HepG2 (cell line): ENCODE data around the gene MED9. TPM values are rescaled to one million over a fixed set of nuclear protein-coding genes. Genes with fewer than 3 reads are reported as not detected.
A peak's percentile ranks its signal among the peaks of the same experiment; 100 is the strongest.

Experiments used
- FOXP4 ChIP-seq: sonication (generic); formaldehyde crosslinking; IDR thresholded peaks from 2 replicates; pipeline ENCODE4 v1.4.0; 2020; ENCODE audit warnings: missing genetic modification reagents
- NR3C1 ChIP-seq: sonication (generic); formaldehyde crosslinking; IDR thresholded peaks from 2 replicates; pipeline ENCODE4 v1.4.0; 2020; ENCODE audit warnings: missing genetic modification reagents
- RBAK ChIP-seq: sonication (generic); formaldehyde crosslinking; IDR thresholded peaks from 2 replicates; pipeline ENCODE4 v1.5.1; 2020; ENCODE audit warnings: mild to moderate bottlenecking, missing genetic modification reagents
- RXRB ChIP-seq: IDR thresholded peaks from 2 replicates; pipeline ENCODE4 v1.6.1; 2016; ENCODE audit warnings: borderline replicate concordance, missing genetic modification reagents, missing compliant biosample characterization
- TEAD2 ChIP-seq: sonication (generic); formaldehyde crosslinking; IDR thresholded peaks from 2 replicates; pipeline ENCODE4 v1.9.0; 2021; ENCODE audit warnings: missing genetic modification reagents
- TEAD3 ChIP-seq: optimal IDR thresholded peaks from 2 replicates; pipeline ENCODE3; 2016; ENCODE audit warnings: borderline replicate concordance
- ZFP36 ChIP-seq: fragments of 150-350 bp; IDR thresholded peaks from 2 replicates; pipeline ENCODE4 v1.6.1; 2018; ENCODE audit warnings: borderline replicate concordance, low read length, low read depth; ENCODE audit not compliant: partially characterized antibody
- ZFP36L1 ChIP-seq: sonication (generic); formaldehyde crosslinking; IDR thresholded peaks from 2 replicates; pipeline ENCODE4 v1.8.0; 2022; ENCODE audit warnings: mild to moderate bottlenecking, missing genetic modification reagents, moderate library complexity
- ZNF138 ChIP-seq: sonication (generic); formaldehyde crosslinking; IDR thresholded peaks from 2 replicates; pipeline ENCODE4 v1.5.0; 2020; ENCODE audit warnings: mild to moderate bottlenecking, low read depth, missing genetic modification reagents
- ZNF205 ChIP-seq: IDR thresholded peaks from 2 replicates; pipeline ENCODE4 v1.6.1; 2018; ENCODE audit warnings: missing biosample characterization, missing genetic modification reagents
- ZNF282 ChIP-seq: fragments of 450-650 bp; IDR thresholded peaks from 2 replicates; pipeline ENCODE4 v1.6.1; 2018; ENCODE audit not compliant: partially characterized antibody
- ZNF329 ChIP-seq: sonication (generic); formaldehyde crosslinking; IDR thresholded peaks from 2 replicates; pipeline ENCODE4 v1.9.0; 2021; ENCODE audit warnings: low read depth, mild to moderate bottlenecking, missing genetic modification reagents
- ZNF883 ChIP-seq: sonication (generic); formaldehyde crosslinking; IDR thresholded peaks from 2 replicates; pipeline ENCODE4 v1.5.1; 2020; ENCODE audit warnings: mild to moderate bottlenecking, missing genetic modification reagents; ENCODE audit errors: not compliant biosample characterization
- ZSCAN29 ChIP-seq: sonication (generic); formaldehyde crosslinking; conservative IDR thresholded peaks from 2 replicates; pipeline ENCODE4 v1.4.0; 2020; ENCODE audit warnings: mild to moderate bottlenecking, missing genetic modification reagents
- polyA plus RNA-seq, 8 experiments: library from polyadenylated mRNA; depleted of rRNA in 3 of 8; stranded (reverse) in 7 of 8; unstranded in 1 of 8; fragments of >200 nt; fragmentation: Illumina TruSeq in 4 of 8; extraction: Trizol in 4 of 8; gene quantifications; 2 replicates each; pipeline versions ENCODE4 v1.2.1 to v1.2.3, GENCODE V29; 2011 to 2016; ENCODE audit warnings: low read depth in 4 of 8, missing spikeins in 1 of 8, mixed read lengths in 1 of 8; ENCODE audit not compliant: insufficient read depth in 1 of 8
- total RNA-seq, 5 experiments: library from RNA; depleted of rRNA; stranded (reverse); fragments of >200 nt; fragmentation: Illumina TruSeq; extraction: Trizol; gene quantifications; 2 replicates each; pipeline ENCODE4 v1.2.3, GENCODE V29; 2016; ENCODE audit warnings: low read depth in 1 of 5
- TF ChIP-seq, protein P1 (sequence below): sonication (generic); formaldehyde crosslinking; IDR thresholded peaks from 2 replicates; pipeline ENCODE4 v1.5.1; 2020; ENCODE audit warnings: mild to moderate bottlenecking, moderate library complexity, missing genetic modification reagents
- TF ChIP-seq, protein P2 (sequence below): sonication (generic); formaldehyde crosslinking; IDR thresholded peaks from 2 replicates; pipeline ENCODE4 v1.4.0; 2020; ENCODE audit warnings: missing genetic modification reagents
- TF ChIP-seq, protein P3 (sequence below): IDR thresholded peaks from 2 replicates; pipeline ENCODE4 v1.6.1; 2016; ENCODE audit warnings: missing compliant biosample characterization, missing genetic modification reagents, borderline replicate concordance
- TF ChIP-seq, protein P4 (sequence below): sonication (generic); formaldehyde crosslinking; IDR thresholded peaks from 2 replicates; pipeline ENCODE4 v1.4.0; 2020; ENCODE audit warnings: mild to moderate bottlenecking, missing genetic modification reagents

Gene MED9
- total and polyA plus RNA-seq, 2 of the 13 experiments (the other 11 are each of a cell fraction or from before 2014, with no cell fraction given), result 11.9 to 15.1 TPM

DNA sequence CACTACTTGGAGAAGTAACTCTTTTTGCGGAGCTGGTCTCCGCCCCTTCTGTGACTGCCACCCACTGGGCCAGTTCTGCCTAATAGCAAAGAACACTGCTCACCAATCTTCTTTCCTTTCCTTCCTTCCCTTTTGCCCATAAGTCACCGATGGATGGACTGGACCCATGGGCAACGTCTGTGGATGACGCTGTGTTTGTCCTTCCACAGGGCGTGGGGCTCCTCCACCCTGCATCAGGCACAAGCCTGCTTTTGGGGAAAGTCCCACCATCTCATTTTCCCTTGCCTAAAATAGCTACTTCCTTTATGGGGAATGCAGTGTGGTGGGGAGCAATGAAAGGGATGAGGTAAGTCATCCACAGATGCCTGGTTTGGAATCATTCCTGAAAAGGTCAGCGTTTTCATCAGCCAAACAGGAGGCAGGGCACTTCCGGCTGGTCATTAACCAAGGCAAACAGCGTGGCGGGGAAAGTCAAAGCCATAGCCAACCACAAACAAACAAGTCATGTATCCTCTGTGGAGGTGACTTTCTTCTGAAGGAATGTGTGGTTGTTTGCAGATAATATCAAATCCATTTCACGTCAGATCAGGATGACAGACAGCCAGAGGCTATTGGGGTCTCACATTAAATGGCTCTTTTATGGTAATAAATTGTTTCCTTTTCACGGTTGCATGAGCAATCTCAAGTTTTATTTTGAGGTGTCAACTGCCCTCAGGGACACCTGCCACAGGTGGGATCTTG, 30.7 kb upstream of the MED9 start (continued):
- TF ChIP-seq, protein P1, sequence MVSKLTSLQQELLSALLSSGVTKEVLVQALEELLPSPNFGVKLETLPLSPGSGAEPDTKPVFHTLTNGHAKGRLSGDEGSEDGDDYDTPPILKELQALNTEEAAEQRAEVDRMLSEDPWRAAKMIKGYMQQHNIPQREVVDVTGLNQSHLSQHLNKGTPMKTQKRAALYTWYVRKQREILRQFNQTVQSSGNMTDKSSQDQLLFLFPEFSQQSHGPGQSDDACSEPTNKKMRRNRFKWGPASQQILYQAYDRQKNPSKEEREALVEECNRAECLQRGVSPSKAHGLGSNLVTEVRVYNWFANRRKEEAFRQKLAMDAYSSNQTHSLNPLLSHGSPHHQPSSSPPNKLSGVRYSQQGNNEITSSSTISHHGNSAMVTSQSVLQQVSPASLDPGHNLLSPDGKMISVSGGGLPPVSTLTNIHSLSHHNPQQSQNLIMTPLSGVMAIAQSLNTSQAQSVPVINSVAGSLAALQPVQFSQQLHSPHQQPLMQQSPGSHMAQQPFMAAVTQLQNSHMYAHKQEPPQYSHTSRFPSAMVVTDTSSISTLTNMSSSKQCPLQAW (CRISPR knock-in tag), result peak; percentile 80
- no peak for TF ChIP-seq ZNF282
- TF ChIP-seq, protein P2, sequence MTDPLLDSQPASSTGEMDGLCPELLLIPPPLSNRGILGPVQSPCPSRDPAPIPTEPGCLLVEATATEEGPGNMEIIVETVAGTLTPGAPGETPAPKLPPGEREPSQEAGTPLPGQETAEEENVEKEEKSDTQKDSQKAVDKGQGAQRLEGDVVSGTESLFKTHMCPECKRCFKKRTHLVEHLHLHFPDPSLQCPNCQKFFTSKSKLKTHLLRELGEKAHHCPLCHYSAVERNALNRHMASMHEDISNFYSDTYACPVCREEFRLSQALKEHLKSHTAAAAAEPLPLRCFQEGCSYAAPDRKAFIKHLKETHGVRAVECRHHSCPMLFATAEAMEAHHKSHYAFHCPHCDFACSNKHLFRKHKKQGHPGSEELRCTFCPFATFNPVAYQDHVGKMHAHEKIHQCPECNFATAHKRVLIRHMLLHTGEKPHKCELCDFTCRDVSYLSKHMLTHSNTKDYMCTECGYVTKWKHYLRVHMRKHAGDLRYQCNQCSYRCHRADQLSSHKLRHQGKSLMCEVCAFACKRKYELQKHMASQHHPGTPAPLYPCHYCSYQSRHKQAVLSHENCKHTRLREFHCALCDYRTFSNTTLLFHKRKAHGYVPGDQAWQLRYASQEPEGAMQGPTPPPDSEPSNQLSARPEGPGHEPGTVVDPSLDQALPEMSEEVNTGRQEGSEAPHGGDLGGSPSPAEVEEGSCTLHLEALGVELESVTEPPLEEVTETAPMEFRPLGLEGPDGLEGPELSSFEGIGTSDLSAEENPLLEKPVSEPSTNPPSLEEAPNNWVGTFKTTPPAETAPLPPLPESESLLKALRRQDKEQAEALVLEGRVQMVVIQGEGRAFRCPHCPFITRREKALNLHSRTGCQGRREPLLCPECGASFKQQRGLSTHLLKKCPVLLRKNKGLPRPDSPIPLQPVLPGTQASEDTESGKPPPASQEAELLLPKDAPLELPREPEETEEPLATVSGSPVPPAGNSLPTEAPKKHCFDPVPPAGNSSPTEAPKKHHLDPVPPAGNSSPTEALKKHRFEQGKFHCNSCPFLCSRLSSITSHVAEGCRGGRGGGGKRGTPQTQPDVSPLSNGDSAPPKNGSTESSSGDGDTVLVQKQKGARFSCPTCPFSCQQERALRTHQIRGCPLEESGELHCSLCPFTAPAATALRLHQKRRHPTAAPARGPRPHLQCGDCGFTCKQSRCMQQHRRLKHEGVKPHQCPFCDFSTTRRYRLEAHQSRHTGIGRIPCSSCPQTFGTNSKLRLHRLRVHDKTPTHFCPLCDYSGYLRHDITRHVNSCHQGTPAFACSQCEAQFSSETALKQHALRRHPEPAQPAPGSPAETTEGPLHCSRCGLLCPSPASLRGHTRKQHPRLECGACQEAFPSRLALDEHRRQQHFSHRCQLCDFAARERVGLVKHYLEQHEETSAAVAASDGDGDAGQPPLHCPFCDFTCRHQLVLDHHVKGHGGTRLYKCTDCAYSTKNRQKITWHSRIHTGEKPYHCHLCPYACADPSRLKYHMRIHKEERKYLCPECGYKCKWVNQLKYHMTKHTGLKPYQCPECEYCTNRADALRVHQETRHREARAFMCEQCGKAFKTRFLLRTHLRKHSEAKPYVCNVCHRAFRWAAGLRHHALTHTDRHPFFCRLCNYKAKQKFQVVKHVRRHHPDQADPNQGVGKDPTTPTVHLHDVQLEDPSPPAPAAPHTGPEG, result peak; percentile 69; the same call in 1 of the 2 replicates
- TF ChIP-seq, protein P3, sequence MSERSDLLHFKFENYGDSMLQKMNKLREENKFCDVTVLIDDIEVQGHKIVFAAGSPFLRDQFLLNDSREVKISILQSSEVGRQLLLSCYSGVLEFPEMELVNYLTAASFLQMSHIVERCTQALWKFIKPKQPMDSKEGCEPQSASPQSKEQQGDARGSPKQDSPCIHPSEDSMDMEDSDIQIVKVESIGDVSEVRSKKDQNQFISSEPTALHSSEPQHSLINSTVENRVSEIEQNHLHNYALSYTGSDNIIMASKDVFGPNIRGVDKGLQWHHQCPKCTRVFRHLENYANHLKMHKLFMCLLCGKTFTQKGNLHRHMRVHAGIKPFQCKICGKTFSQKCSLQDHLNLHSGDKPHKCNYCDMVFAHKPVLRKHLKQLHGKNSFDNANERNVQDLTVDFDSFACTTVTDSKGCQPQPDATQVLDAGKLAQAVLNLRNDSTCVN (CRISPR knock-in tag), result no peak; the same call in 1 of the 2 replicates
- no peak for TF ChIP-seq RBAK (CRISPR knock-in tag)
- TF ChIP-seq ZSCAN29 (CRISPR knock-in tag), result no peak; the same call in 1 of the 2 replicates
- TF ChIP-seq, protein P4, sequence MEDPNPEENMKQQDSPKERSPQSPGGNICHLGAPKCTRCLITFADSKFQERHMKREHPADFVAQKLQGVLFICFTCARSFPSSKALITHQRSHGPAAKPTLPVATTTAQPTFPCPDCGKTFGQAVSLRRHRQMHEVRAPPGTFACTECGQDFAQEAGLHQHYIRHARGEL (CRISPR knock-in tag), result no peak
- TF ChIP-seq ZFP36, result no peak
- TF ChIP-seq ZNF205 (CRISPR knock-in tag), result 0 out of 2 replicates have a peak, but pooled peaks have one; percentile 8
- no peak; the same call in 1 of the 2 replicates for TF ChIP-seq TEAD2 (CRISPR knock-in tag)
- peak; percentile 98 for TF ChIP-seq FOXP4 (CRISPR knock-in tag)
- TF ChIP-seq ZNF138 (CRISPR knock-in tag), result no peak
- TF ChIP-seq ZNF883, result no peak
- TF ChIP-seq ZNF329 (CRISPR knock-in tag), result no peak; the same call in 1 of the 2 replicates
- TF ChIP-seq NR3C1 (CRISPR knock-in tag), result no peak
- TF ChIP-seq RXRB (CRISPR knock-in tag), result peak; percentile 97
- TF ChIP-seq TEAD3 (CRISPR knock-in tag), result peak; percentile 96
- TF ChIP-seq ZFP36L1 (CRISPR knock-in tag), result peak; percentile 65; the same call in 1 of the 2 replicates
